ENCODE measurements around the gene VIPAS39. TPM values are rescaled to one million over a fixed set of nuclear protein-coding genes. Genes with fewer than 3 reads are reported as not detected.

VIPAS39 gene
- total and polyA plus RNA-seq, 2 of the 13 experiments (the other 11 are each of a cell fraction or from before 2014, with no cell fraction given) = 13.3 to 21.5 TPM

DNA sequence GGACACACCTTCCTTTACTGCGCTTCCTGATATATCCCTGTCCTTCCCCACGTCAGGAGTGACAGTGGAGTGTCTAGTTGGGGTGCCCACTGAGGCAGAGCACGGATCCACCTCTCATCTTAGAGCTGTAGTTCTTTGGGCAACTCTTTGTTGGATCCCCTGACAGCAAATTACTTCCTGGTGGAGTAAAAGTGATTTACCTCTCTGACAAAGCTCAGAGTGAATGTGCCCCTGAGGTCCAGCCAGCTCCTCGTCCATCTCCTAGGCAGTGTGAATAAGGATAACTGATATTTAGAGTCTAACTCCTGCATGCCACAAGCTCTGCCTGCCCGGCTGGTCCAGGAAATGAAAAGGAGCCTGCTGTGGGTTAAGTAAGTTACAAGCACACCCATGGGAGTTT is 16.5 kb upstream of the VIPAS39 start:
- in situ Hi-C loops (cut with HindIII; ENCODE audit: extremely low pct_ligation_motif_present, low pct_unique_long_range_greater_than_20kb) = no loop called here
- H3K4me3 ChIP-seq (replicated peaks in 1 of 3; ENCODE audit: insufficient read depth in 1 of 3, low read depth in 2 of 3, low read length in 3 of 3) = no peak overlapping the region
- POLR2A ChIA-PET = no interaction called here

More for the DNA sequence above, 16.5 kb upstream of the VIPAS39 start:
- BruUV-seq (replicated peaks) = no TSS peak
- Histone ChIP-seq H3K36me3 (replicated peaks in 1 of 2; ENCODE audit: control insufficient read depth in 1 of 2, insufficient read depth in 2 of 2, low read length in 2 of 2) (peaks cover 28 to 34% of the 10 kb centered on the region in 2 experiments), H3K4me1 (ENCODE audit: insufficient read depth, low read length) (peaks cover 12% of the 10 kb centered on the region), H3K27ac (ENCODE audit: extremely low read length, insufficient read depth, low read length) (no peak overlapping the region), H3K9me3 (ENCODE audit: low read length) (no peaks in the 10 kb centered on the region), H2AFZ (ENCODE audit: low read length) (no peak overlapping the region), H4K20me1 (ENCODE audit: insufficient read depth, low read length) (no peaks in the 10 kb centered on the region; the same call in 1 of the 2 replicates), H3K4me2 (ENCODE audit: low read depth, low read length) (no peak overlapping the region), H3K79me2 (ENCODE audit: insufficient read depth, low read length) (no peaks in the 10 kb centered on the region), H3K9ac (ENCODE audit: insufficient read depth, low read depth, low read length) (no peak overlapping the region), H3K27me3 (ENCODE audit: control insufficient read depth in 1 of 2, insufficient read depth in 2 of 2, low read length in 2 of 2) (no peaks in the 10 kb centered on the region)
- DNase-seq (ENCODE audit: low spot score) = no peak
- 98% methylated on average over 5 of the region's 5 CpGs for WGBS (ENCODE audit: low lambda C conversion rate)
- no peak for ATAC-seq
- FAIRE-seq = no peak
- intact Hi-C loops (cut with micrococcal nuclease; ENCODE audit: unreplicated experiment) = no loop called here
- TF ChIP-seq ZNF432 (CRISPR knock-in tag; IDR thresholded peaks at IDR 0.05; ENCODE audit: borderline replicate concordance) = no peak
- no peak for TF ChIP-seq ZMYM2 (CRISPR knock-in tag; IDR thresholded peaks at IDR 0.05)
- no peak for TF ChIP-seq ZNF337 (CRISPR knock-in tag; IDR thresholded peaks at IDR 0.05; ENCODE audit: borderline replicate concordance, low read depth)
- TF ChIP-seq MLLT10 (CRISPR knock-in tag; IDR thresholded peaks at IDR 0.05) = no peak
- TF ChIP-seq ZNF883 (CRISPR knock-in tag; IDR thresholded peaks at IDR 0.05; ENCODE audit: not compliant biosample characterization) = no peak
- no peak for TF ChIP-seq CCDC6 (CRISPR knock-in tag; IDR thresholded peaks at IDR 0.05)
- no peak for TF ChIP-seq ATF7-NPFF (CRISPR knock-in tag; IDR thresholded peaks at IDR 0.05; ENCODE audit: low read depth)
- no peak for TF ChIP-seq ZNF205 (CRISPR knock-in tag; IDR thresholded peaks at IDR 0.05)
- no peak for TF ChIP-seq ZNF747 (CRISPR knock-in tag; IDR thresholded peaks at IDR 0.05; ENCODE audit: borderline replicate concordance)
- no peak for TF ChIP-seq HMGXB3 (CRISPR knock-in tag; IDR thresholded peaks at IDR 0.05; ENCODE audit: borderline replicate concordance)
- TF ChIP-seq AKAP8 (CRISPR knock-in tag; IDR thresholded peaks at IDR 0.05) = no peak
- TF ChIP-seq ELF4 (CRISPR knock-in tag; IDR thresholded peaks at IDR 0.05; ENCODE audit: borderline replicate concordance) = no peak
- no peak for TF ChIP-seq ZMYM4 (CRISPR knock-in tag; IDR thresholded peaks at IDR 0.05)
- no peak for TF ChIP-seq ZZZ3 (CRISPR knock-in tag; IDR thresholded peaks at IDR 0.05; ENCODE audit: borderline replicate concordance)
- no peak for TF ChIP-seq ERF (CRISPR knock-in tag; IDR thresholded peaks at IDR 0.05)
- CTCF ChIA-PET (ENCODE audit: low intra/inter-chr PET ratio, low total read pairs) = no interaction called here
